ENCODE data around the gene ARMC3.

GRCh38 chr10:23019633-23020032, 91.8 kb downstream of the ARMC3 start:
- TF ChIP-seq, protein P1, sequence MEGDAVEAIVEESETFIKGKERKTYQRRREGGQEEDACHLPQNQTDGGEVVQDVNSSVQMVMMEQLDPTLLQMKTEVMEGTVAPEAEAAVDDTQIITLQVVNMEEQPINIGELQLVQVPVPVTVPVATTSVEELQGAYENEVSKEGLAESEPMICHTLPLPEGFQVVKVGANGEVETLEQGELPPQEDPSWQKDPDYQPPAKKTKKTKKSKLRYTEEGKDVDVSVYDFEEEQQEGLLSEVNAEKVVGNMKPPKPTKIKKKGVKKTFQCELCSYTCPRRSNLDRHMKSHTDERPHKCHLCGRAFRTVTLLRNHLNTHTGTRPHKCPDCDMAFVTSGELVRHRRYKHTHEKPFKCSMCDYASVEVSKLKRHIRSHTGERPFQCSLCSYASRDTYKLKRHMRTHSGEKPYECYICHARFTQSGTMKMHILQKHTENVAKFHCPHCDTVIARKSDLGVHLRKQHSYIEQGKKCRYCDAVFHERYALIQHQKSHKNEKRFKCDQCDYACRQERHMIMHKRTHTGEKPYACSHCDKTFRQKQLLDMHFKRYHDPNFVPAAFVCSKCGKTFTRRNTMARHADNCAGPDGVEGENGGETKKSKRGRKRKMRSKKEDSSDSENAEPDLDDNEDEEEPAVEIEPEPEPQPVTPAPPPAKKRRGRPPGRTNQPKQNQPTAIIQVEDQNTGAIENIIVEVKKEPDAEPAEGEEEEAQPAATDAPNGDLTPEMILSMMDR (IDR thresholded peaks at IDR 0.05): no peak
- no peak for TF ChIP-seq POLR2A (IDR thresholded peaks at IDR 0.05)

All from esophagus squamous epithelium (tissue), 4 donors.